HG03342 (cell line): ENCODE data around the gene TPPP.
"Not testable (repeated sequence)": the region's sequence is repeated elsewhere in the genome, so short reads cannot be mapped to it uniquely, and the experiment has no call there.

ENCODE experiments used
- ATAC-seq: cut with Tn5 transposase; IDR thresholded peaks from one replicate; pipeline ENCODE4 v1.9.1; 2021; ENCODE audit warnings: mild to moderate bottlenecking, moderate library complexity; ENCODE audit not compliant: unreplicated experiment

Gene TPPP

GRCh38 chr5:695475-695874, 2.3 kb upstream of the TPPP start:
- ATAC-seq = not testable (repeated sequence)

- not testable (repeated sequence) for ATAC-seq
Measured at GRCh38 chr5:694042-694431, 885 bp upstream of the TPPP start.

- not testable (repeated sequence) for ATAC-seq
Measured at GRCh38 chr5:692529-693041, 567 bp downstream of the TPPP start.

- ATAC-seq = no peak
Measured at GRCh38 chr5:691817-692528, 1.2 kb downstream of the TPPP start.

GRCh38 chr5:691049-691448, 2.1 kb downstream of the TPPP start:
- ATAC-seq = not testable (repeated sequence)

- ATAC-seq = not testable (repeated sequence)
Measured at GRCh38 chr5:690293-690692, 2.9 kb downstream of the TPPP start.

GRCh38 chr5:688348-689010, 4.7 kb downstream of the TPPP start:
- ATAC-seq = not testable (repeated sequence)

GRCh38 chr5:686936-687335, 6.2 kb downstream of the TPPP start:
- not testable (repeated sequence) for ATAC-seq

- not testable (repeated sequence) for ATAC-seq
Measured at GRCh38 chr5:686172-686523, 7.0 kb downstream of the TPPP start.

GRCh38 chr5:685262-686171, 7.6 kb downstream of the TPPP start:
- no peak for ATAC-seq

GRCh38 chr5:684751-685216, 8.4 kb downstream of the TPPP start:
- no peak for ATAC-seq

GRCh38 chr5:683551-684481, 9.3 kb downstream of the TPPP start:
- ATAC-seq = no peak

- ATAC-seq = not testable (repeated sequence)
Measured at GRCh38 chr5:682651-683358, 10.3 kb downstream of the TPPP start.

- ATAC-seq = not testable (repeated sequence)
Measured at GRCh38 chr5:682216-682615, 10.9 kb downstream of the TPPP start.

- ATAC-seq = not testable (repeated sequence)
Measured at GRCh38 chr5:681317-682191, 11.6 kb downstream of the TPPP start.

GRCh38 chr5:680836-681235, 12.3 kb downstream of the TPPP start:
- ATAC-seq = not testable (repeated sequence)

GRCh38 chr5:680118-680795, 12.9 kb downstream of the TPPP start:
- ATAC-seq = not testable (repeated sequence)
